Colonic mucosa (tissue), 4 donors: ENCODE results near the gene PTPRT. TPM values are rescaled to one million over a fixed set of nuclear protein-coding genes. Genes with fewer than 3 reads are reported as not detected.

Source experiments
- DNase-seq: peaks from one replicate; pipeline ENCODE4 v3.0.0-alpha.2; 2020
- H3K27ac ChIP-seq: fragments of 200-600 bp; one replicate; pipeline ENCODE4 v1.8.0; 2021
- H3K27me3 ChIP-seq: fragments of 200-600 bp; one replicate; pipeline ENCODE4 v1.8.0; 2021
- H3K36me3 ChIP-seq: fragments of 200-600 bp; one replicate; pipeline ENCODE4 v1.8.0; 2021
- H3K4me1 ChIP-seq: fragments of 200-600 bp; one replicate; pipeline ENCODE4 v1.8.0; 2021; ENCODE audit warnings: mild to moderate bottlenecking
- H3K4me3 ChIP-seq: fragments of 200-600 bp; one replicate; pipeline ENCODE4 v1.8.0; 2021
- H3K9ac ChIP-seq, 2 donors: one replicate each; pipeline ENCODE4 v1.7.0; 2013; ENCODE audit warnings: control low read depth in 2 of 2, low read depth in 2 of 2, low read length in 2 of 2
- H3K9me3 ChIP-seq: fragments of 200-600 bp; one replicate; pipeline ENCODE4 v1.8.0; 2021
- intact Hi-C: fragments of 100-400 bp; cut with DNase I; formaldehyde crosslinking; loops from one replicate; pipeline ENCODE4 v1.14.1; 2022
- total RNA-seq, 2 donors: library from RNA; stranded (reverse); fragmentation: NEBNext Ultra II Directional in 1 of 2; extraction: Animal tissue kit (Norgen Biotek cat#: 25700) in 1 of 2; gene quantifications; one replicate each; pipeline ENCODE4 v1.2.1, GENCODE V29; 2021
- TF ChIP-seq, protein P1 (sequence below): fragments of 200-600 bp; IDR thresholded peaks from one replicate; pipeline ENCODE4 v1.8.0; 2022; ENCODE audit warnings: antibody characterized with exemption, mild to moderate bottlenecking
- donor health status: healthy.
- donor health status: DM: no; HTN: no; CAD: no.
- donor health status: DM: no; HTN: no; CAD: no.

The PTPRT gene
- total RNA-seq, 2 donors from 2014 or later, result 0.11 to 0.12 TPM

DNA sequence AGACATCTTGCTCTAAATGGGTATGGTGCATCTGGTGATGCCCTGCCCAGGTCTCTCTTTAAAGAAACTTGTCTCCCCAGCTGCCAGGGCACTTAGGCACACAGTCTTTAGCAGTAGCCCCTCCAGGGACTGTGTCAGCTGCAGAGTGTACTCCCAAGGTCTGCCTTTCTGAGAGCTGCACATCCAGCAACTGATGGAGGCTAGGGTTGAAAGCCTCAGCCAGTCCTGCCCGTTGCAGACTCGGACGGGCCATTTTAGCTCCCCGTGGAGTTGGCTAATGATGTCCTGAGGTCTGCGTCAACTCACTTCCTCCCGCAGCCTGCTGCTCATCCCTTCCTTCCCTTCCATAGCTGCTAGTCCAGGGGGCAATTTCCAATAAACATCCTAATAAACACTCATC lies 381.8 kb downstream of the PTPRT start:
- no peak overlapping the region for H3K9ac ChIP-seq
- no peaks in the 10 kb centered on the region for H3K9me3 ChIP-seq
- intact Hi-C loops, result no loop called here
- H3K36me3 ChIP-seq, result no peaks in the 10 kb centered on the region
- DNase-seq, result no peak
- no peaks in the 10 kb centered on the region for H3K27me3 ChIP-seq
- no peak overlapping the region for H3K27ac ChIP-seq
- H3K4me3 ChIP-seq, result no peak overlapping the region
- no peaks in the 10 kb centered on the region for H3K4me1 ChIP-seq
- TF ChIP-seq, protein P1, sequence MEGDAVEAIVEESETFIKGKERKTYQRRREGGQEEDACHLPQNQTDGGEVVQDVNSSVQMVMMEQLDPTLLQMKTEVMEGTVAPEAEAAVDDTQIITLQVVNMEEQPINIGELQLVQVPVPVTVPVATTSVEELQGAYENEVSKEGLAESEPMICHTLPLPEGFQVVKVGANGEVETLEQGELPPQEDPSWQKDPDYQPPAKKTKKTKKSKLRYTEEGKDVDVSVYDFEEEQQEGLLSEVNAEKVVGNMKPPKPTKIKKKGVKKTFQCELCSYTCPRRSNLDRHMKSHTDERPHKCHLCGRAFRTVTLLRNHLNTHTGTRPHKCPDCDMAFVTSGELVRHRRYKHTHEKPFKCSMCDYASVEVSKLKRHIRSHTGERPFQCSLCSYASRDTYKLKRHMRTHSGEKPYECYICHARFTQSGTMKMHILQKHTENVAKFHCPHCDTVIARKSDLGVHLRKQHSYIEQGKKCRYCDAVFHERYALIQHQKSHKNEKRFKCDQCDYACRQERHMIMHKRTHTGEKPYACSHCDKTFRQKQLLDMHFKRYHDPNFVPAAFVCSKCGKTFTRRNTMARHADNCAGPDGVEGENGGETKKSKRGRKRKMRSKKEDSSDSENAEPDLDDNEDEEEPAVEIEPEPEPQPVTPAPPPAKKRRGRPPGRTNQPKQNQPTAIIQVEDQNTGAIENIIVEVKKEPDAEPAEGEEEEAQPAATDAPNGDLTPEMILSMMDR, result no peak

DNA sequence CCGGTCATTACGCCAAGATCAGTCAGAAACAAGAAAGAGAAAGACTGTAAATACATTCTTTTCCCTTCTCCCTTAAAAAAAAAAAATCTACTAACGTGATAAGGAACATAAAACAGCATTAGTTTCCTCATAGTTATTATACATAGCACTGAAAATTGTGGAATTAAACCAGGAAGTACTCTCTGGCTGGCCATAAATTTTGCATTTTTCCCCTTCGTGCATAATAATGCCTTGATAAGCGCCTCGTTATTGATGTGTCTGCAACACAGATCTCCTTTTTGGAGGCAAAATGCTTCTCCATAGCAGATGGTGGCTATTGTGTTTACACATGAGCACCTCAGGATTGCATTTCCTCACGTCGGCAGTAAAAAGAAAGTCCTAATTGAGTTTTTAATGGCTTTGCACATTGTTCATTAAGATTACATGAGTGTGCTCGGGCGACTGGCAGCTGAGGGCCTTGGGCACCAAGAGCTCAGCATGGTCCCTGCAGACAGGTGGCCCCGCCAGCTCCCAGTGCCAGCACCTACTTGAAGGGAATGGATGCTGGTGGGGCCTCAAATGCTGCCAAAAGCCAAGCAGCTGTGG lies 394.5 kb downstream of the PTPRT start:
- no peak for DNase-seq
- no peaks in the 10 kb centered on the region for H3K36me3 ChIP-seq
- no peak overlapping the region for H3K9ac ChIP-seq
- TF ChIP-seq, protein P1, result no peak
- H3K27ac ChIP-seq, result no peak overlapping the region
- H3K9me3 ChIP-seq, result no peaks in the 10 kb centered on the region
- no peak overlapping the region for H3K4me3 ChIP-seq
- H3K27me3 ChIP-seq, result no peaks in the 10 kb centered on the region
- intact Hi-C loops, result no loop called here
- no peaks in the 10 kb centered on the region for H3K4me1 ChIP-seq

DNA sequence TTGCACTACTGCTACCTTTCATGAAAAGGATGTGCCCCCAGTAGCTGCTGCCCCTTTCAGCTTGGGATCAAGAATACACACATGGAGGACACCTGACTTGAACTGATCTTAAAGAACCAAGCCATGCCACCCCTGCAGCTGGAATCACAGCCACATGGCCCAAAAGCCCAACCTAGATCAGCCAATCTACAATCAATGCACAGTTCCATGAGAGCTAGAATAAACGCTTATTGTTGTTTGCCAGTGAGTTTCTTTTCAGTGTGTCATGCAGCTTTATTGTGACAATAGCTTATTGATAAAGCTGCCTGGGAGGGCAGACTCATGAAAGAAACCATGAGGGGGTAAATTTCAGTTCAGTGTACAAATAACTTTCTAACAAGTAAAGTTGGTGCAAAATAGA lies 397.7 kb downstream of the PTPRT start:
- intact Hi-C loops, result no loop called here
- Histone ChIP-seq H3K27me3 (no peaks in the 10 kb centered on the region), H3K27ac (no peak overlapping the region), H3K36me3 (no peaks in the 10 kb centered on the region), H3K9ac (no peak overlapping the region), H3K4me3 (no peak overlapping the region), H3K4me1 (no peaks in the 10 kb centered on the region), H3K9me3 (no peaks in the 10 kb centered on the region)
- no peak for DNase-seq
- TF ChIP-seq, protein P1, result no peak

DNA sequence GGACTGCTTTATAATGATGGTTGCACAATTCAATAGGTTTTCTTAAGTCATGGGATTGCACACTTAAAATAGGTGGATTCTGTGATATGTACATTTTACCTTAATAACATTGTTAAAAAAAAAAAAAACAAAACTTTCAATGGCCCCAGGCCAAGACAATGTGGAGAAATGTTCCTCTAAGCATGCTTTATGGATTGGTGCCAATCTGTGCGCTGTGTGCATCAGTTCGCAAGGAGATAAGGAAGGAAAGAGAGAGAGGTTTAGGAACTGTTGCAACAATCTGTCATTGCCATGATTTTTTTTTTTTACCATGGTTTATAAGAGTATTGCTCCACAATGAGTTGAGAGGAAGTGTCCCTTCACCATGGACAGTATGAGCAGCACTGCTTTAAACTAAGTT lies 399.6 kb downstream of the PTPRT start:
- no peak overlapping the region for H3K4me3 ChIP-seq
- no peaks in the 10 kb centered on the region for H3K4me1 ChIP-seq
- no peaks in the 10 kb centered on the region for H3K36me3 ChIP-seq
- no peaks in the 10 kb centered on the region for H3K9me3 ChIP-seq
- H3K27ac ChIP-seq, result no peak overlapping the region
- H3K9ac ChIP-seq, result no peak overlapping the region
- TF ChIP-seq, protein P1, result no peak
- intact Hi-C loops, result no loop called here
- no peak for DNase-seq
- no peaks in the 10 kb centered on the region for H3K27me3 ChIP-seq

DNA sequence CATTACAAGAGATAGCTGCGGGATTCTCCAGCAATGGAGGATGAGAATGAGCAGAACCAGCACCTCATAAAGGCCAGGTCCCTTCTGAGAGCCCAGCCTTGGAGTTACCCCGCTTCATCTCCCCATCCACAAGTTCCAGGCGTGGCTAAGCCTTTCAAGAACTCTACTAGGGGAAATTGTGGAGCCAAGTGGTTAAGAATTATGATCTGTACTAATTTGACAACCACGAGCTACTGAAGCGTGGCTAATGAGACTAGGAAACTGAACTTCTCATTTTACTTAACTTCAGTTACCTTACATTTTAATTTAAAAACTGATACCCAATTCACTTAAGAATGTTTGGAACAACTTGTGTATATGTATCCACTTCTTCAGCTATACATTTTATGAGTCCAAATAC lies 401.0 kb downstream of the PTPRT start:
- Histone ChIP-seq H3K27me3 (no peaks in the 10 kb centered on the region), H3K4me3 (no peak overlapping the region), H3K27ac (no peak overlapping the region), H3K9me3 (no peaks in the 10 kb centered on the region), H3K36me3 (no peaks in the 10 kb centered on the region), H3K9ac (no peak overlapping the region), H3K4me1 (no peaks in the 10 kb centered on the region)
- DNase-seq, result no peak
- TF ChIP-seq, protein P1, result no peak
- intact Hi-C loops, result no loop called here
